HCT116 (cell line): ENCODE measurements around the gene SNAPC2. TPM values are rescaled to one million over a fixed set of nuclear protein-coding genes. Genes with fewer than 3 reads are reported as not detected.

ENCODE experiments used
- ATAC-seq: fragments of 200-7000 bp; cut with Tn5 transposase; 2 replicates; pipeline ENCODE4 v1.9.1; 2020; ENCODE audit warnings: mild to moderate bottlenecking, moderate library complexity
- BruUV-seq: library from RNA; stranded (reverse); fragments of 400-500 nt; replicated peaks from 2 replicates; lab custom pipeline; 2021; lab: Mats Ljungman, UMichigan
- CTCF ChIA-PET: fragments of 300-600 bp; sonication (Branson Sonifier 250); formaldehyde crosslinking; loops from one replicate; lab custom pipeline; 2021; ENCODE audit warnings: antibody characterized with exemption; lab: Charles Lee
- POLR2A ChIA-PET: fragments of 300-600, 350-600 bp; sonication (Branson Sonifier 250); formaldehyde crosslinking; loops from one replicate; lab custom pipeline; 2021; ENCODE audit warnings: antibody characterized with exemption; lab: Charles Lee
- RAD21 ChIA-PET, 2 experiments: fragments of 300-600 bp; sonication (Branson Sonifier 250); formaldehyde crosslinking; loops; one replicate each; lab custom pipeline; 2023; ENCODE audit warnings: low total read pairs in 2 of 2; ENCODE audit not compliant: uncharacterized antibody in 2 of 2, unreplicated experiment in 2 of 2, low non-redundant PET in 1 of 2; lab: Charles Lee
- DNase-seq: peaks from one replicate; pipeline ENCODE4 v3.0.0-alpha.2; 2010; ENCODE audit warnings: low read depth, low spot score
- H2AFZ ChIP-seq: fragments of 200-600 bp; shearing (Covaris generic), sonication (generic); 2 replicates; pipeline ENCODE4 v1.6.1; 2017; ENCODE audit warnings: low read depth, mixed run types, mixed read lengths, antibody characterized with exemption, low read length; ENCODE audit not compliant: poor library complexity, severe bottlenecking
- H3K27ac ChIP-seq: 2 replicates; pipeline ENCODE4 v1.5.1; 2012; ENCODE audit warnings: low read depth, low read length
- H3K27me3 ChIP-seq: fragments of 200-600 bp; sonication (generic); 2 replicates; pipeline ENCODE4 v1.6.1; 2016; ENCODE audit warnings: mixed run types, low read length, mixed read lengths; ENCODE audit not compliant: insufficient read depth
- H3K36me3 ChIP-seq, 2 experiments: fragments of 200-500 bp in 1 of 2; fragments of 200-600 bp in 1 of 2; sonication (Bioruptor generic) in 1 of 2; sonication (generic) in 1 of 2; 2 replicates each; pipeline versions ENCODE4 v1.5.1 to v1.6.1; 2014 to 2016; ENCODE audit warnings: low read length in 2 of 2, inconsistent platforms in 1 of 2, mixed read lengths in 1 of 2, mixed run types in 1 of 2; ENCODE audit not compliant: insufficient read depth in 2 of 2, control insufficient read depth in 1 of 2
- H3K4me1 ChIP-seq, 2 experiments: fragments of 200-600 bp in 1 of 2; sonication (generic) in 1 of 2; 2 replicates each; pipeline versions ENCODE4 v1.5.1 to v1.6.1; 2012 to 2017; ENCODE audit warnings: low read length in 2 of 2, inconsistent platforms in 1 of 2, mild to moderate bottlenecking in 1 of 2, mixed read lengths in 1 of 2, mixed run types in 1 of 2, moderate library complexity in 1 of 2; ENCODE audit not compliant: insufficient read depth in 2 of 2, control insufficient read depth in 1 of 2
- H3K4me2 ChIP-seq: fragments of 200-600 bp; sonication (generic); 2 replicates; pipeline ENCODE4 v1.6.1; 2017; ENCODE audit warnings: mixed run types, low read length, mixed read lengths
- H3K4me3 ChIP-seq, 2 experiments: fragments of 200-600 bp in 1 of 2; sonication (generic) in 1 of 2; replicated peaks in 1 of 2; 2 replicates each; pipeline ENCODE4 v1.5.1; 2011 to 2016; ENCODE audit warnings: low read length in 2 of 2, control low read depth in 1 of 2, low read depth in 1 of 2, mild to moderate bottlenecking in 1 of 2, mixed read lengths in 1 of 2, mixed run types in 1 of 2
- H3K79me2 ChIP-seq: fragments of 200-600 bp; sonication (generic); 2 replicates; pipeline ENCODE4 v1.6.1; 2017; ENCODE audit warnings: mild to moderate bottlenecking, mixed run types, low read length, moderate library complexity, mixed read lengths; ENCODE audit not compliant: insufficient read depth
- H3K9ac ChIP-seq: fragments of 200-600 bp; sonication (generic); 2 replicates; pipeline ENCODE4 v1.6.1; 2016; ENCODE audit warnings: low read length, mixed read lengths
- H3K9me2 ChIP-seq: fragments of 200-600 bp; sonication (generic), shearing (Covaris generic); 2 replicates; pipeline ENCODE4 v1.6.1; 2017; ENCODE audit warnings: mixed run types, mild to moderate bottlenecking, moderate library complexity; ENCODE audit not compliant: insufficient read depth
- H3K9me3 ChIP-seq, 2 experiments: fragments of 200-500 bp in 1 of 2; fragments of 200-600 bp in 1 of 2; sonication (Bioruptor generic) in 1 of 2; sonication (generic) in 1 of 2; 2 replicates each; pipeline ENCODE4 v1.6.1; 2014 to 2017; ENCODE audit warnings: low read length in 2 of 2, mixed read lengths in 2 of 2, inconsistent platforms in 1 of 2, low read depth in 1 of 2, mild to moderate bottlenecking in 1 of 2, mixed run types in 1 of 2, moderate library complexity in 1 of 2; ENCODE audit not compliant: control insufficient read depth in 1 of 2, insufficient read depth in 1 of 2
- H4K20me1 ChIP-seq: fragments of 200-600 bp; sonication (generic), shearing (Covaris generic); 2 replicates; pipeline ENCODE4 v1.6.1; 2017; ENCODE audit warnings: mixed run types, mild to moderate bottlenecking, moderate library complexity; ENCODE audit not compliant: insufficient read depth
- ELF1 ChIP-seq: IDR thresholded peaks from 2 replicates; pipeline ENCODE4 v1.6.1; 2012; ENCODE audit warnings: low read depth, borderline replicate concordance
- EZH2 ChIP-seq: fragments of 200-600 bp; sonication (generic); IDR thresholded peaks from 2 replicates; pipeline ENCODE4 v1.6.1; 2017; ENCODE audit warnings: antibody characterized with exemption, mixed run types
- POLR2A ChIP-seq: IDR thresholded peaks from 2 replicates; pipeline ENCODE4 v1.7.0; 2011; ENCODE audit warnings: borderline replicate concordance; ENCODE audit not compliant: insufficient read depth, insufficient read length; ENCODE audit errors: extremely low read depth
- RAD21 ChIP-seq: IDR thresholded peaks from 2 replicates; pipeline ENCODE4 v1.6.1; 2012; ENCODE audit warnings: low read depth, mild to moderate bottlenecking
- TCF7L2 ChIP-seq: IDR thresholded peaks from 2 replicates; pipeline ENCODE4 v1.7.0; 2011; ENCODE audit warnings: borderline replicate concordance, inconsistent platforms; ENCODE audit not compliant: insufficient read depth, insufficient read length; ENCODE audit errors: extremely low read depth
- YY1 ChIP-seq: IDR thresholded peaks from 2 replicates; pipeline ENCODE4 v1.6.1; 2011; ENCODE audit warnings: low read length, low read depth, moderate library complexity, mild to moderate bottlenecking; ENCODE audit not compliant: insufficient replicate concordance; ENCODE audit errors: extremely low read depth
- intact Hi-C: fragments of 100-400 bp; cut with micrococcal nuclease; formaldehyde crosslinking; loops from 2 replicates; pipeline ENCODE4 v1.10.0; 2022
- total RNA-seq: library from RNA; stranded (reverse); gene quantifications from one replicate; pipeline ENCODE4 v1.2.1, GENCODE V29; 2021; ENCODE audit not compliant: unreplicated experiment
- TF ChIP-seq, protein P1 (sequence below), 3 experiments: fragments of 200-600 bp in 1 of 3; sonication (generic) in 1 of 3; IDR thresholded peaks in 2 of 3; conservative IDR thresholded peaks in 1 of 3; 2 replicates each; pipeline ENCODE4 v1.5.1; 2012 to 2017; ENCODE audit warnings: low read depth in 2 of 3, low read length in 2 of 3, antibody characterized with exemption in 1 of 3, borderline replicate concordance in 1 of 3, control low read depth in 1 of 3, mild to moderate bottlenecking in 1 of 3, mixed read lengths in 1 of 3, mixed run types in 1 of 3, moderate library complexity in 1 of 3; ENCODE audit not compliant: insufficient read depth in 1 of 3

SNAPC2 gene
- total RNA-seq, 1 experiment from 2014 or later, result 42.9 TPM

DNA sequence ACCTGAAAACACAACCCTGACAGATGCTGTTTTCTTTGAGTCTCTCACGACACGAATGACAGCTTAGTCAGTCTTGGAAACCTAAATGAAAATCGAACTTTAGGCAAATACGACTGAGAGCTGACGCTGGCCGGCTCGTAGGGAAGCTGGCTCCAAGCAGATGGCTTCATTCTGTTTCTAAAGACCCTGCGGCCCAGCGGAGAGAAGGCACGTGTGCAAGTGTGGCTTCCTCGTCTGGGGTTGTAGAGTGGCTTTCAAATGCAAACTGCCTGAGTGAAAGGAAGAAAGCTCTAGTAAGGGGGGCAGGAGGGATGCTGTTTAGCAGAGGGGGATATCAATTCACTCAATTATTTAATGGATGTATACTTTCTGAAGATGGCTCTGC, 49.4 kb downstream of the SNAPC2 start:
- no peaks in the 10 kb centered on the region for H3K27me3 ChIP-seq
- ChIA-PET CTCF (no interaction called here), POLR2A (no interaction called here), RAD21 (no interaction called here)
- H3K4me2 ChIP-seq, result no peak overlapping the region
- peaks cover 51 to 62% of the 10 kb centered on the region in 2 experiments; a peak in 3 of 4 replicates for H3K36me3 ChIP-seq
- ATAC-seq (no peak), DNase-seq (no peak)
- BruUV-seq, result no TSS peak
- no peaks in the 10 kb centered on the region for H3K4me1 ChIP-seq
- no peaks in the 10 kb centered on the region for H3K9me2 ChIP-seq
- no peak overlapping the region for H2AFZ ChIP-seq
- peaks cover 22% of the 10 kb centered on the region; the same call in 1 of the 2 replicates for H3K79me2 ChIP-seq
- H3K27ac ChIP-seq, result no peak overlapping the region
- TF ChIP-seq, protein P1, sequence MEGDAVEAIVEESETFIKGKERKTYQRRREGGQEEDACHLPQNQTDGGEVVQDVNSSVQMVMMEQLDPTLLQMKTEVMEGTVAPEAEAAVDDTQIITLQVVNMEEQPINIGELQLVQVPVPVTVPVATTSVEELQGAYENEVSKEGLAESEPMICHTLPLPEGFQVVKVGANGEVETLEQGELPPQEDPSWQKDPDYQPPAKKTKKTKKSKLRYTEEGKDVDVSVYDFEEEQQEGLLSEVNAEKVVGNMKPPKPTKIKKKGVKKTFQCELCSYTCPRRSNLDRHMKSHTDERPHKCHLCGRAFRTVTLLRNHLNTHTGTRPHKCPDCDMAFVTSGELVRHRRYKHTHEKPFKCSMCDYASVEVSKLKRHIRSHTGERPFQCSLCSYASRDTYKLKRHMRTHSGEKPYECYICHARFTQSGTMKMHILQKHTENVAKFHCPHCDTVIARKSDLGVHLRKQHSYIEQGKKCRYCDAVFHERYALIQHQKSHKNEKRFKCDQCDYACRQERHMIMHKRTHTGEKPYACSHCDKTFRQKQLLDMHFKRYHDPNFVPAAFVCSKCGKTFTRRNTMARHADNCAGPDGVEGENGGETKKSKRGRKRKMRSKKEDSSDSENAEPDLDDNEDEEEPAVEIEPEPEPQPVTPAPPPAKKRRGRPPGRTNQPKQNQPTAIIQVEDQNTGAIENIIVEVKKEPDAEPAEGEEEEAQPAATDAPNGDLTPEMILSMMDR (IDR thresholded peaks at IDR 0.05 in 2 of 3, conservative IDR thresholded peaks at IDR 0.05 in 1 of 3; ENCODE audit: borderline replicate concordance in 1 of 3, insufficient read depth in 1 of 3, low read depth in 2 of 3, low read length in 2 of 3), result no peak
- no peak for TF ChIP-seq YY1
- no peak for TF ChIP-seq POLR2A
- TF ChIP-seq RAD21, result no peak
- TF ChIP-seq TCF7L2, result no peak
- TF ChIP-seq ELF1, result no peak
- TF ChIP-seq EZH2, result no peak
- intact Hi-C loops, result no loop called here
- no peaks in the 10 kb centered on the region for H3K9me3 ChIP-seq
- H3K4me3 ChIP-seq, result no peak overlapping the region
- no peak overlapping the region for H3K9ac ChIP-seq
- no peaks in the 10 kb centered on the region for H4K20me1 ChIP-seq
